ENCODE results near the gene WNT7B. TPM values are rescaled to one million over a fixed set of nuclear protein-coding genes. Genes with fewer than 3 reads are reported as not detected.
A peak's percentile ranks its signal among the peaks of the same experiment; 100 is the strongest.

The WNT7B gene
- total RNA-seq, 1 experiment from 2014 or later, result 5.6 TPM

- Histone ChIP-seq H3K9me3 (peaks cover 5% of the 10 kb centered on the region; the same call in 1 of the 2 replicates), H3K27me3 (no peaks in the 10 kb centered on the region), H3K36me3 (no peaks in the 10 kb centered on the region), H3K4me3 (no peak overlapping the region)
- no peak for DNase-seq
Observed at GRCh38 chr22:45917700-45918458, 59.1 kb downstream of the WNT7B start.

DNA sequence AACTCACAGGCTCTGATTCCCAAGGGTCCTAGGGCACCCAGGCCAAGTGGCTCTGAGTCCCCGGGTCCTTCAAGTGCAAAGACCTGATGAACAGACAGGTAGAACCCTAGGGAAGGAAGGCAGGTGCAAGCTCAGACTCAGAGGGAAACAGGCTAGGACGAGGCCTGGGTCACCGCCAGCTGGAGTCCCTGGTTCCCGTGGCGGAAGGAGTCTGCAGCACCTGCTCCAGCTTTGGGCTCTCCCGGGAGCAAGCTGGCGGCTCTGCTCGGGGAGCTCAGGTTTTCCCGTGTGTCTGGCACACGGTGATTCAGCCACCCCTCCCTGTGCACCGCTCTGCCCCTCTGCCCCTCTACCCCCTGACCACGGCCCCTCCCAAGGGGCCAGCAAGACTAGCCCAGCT, 59.8 kb downstream of the WNT7B start:
- Histone ChIP-seq H3K36me3 (no peaks in the 10 kb centered on the region), H3K9me3 (peaks cover 5% of the 10 kb centered on the region; the same call in 1 of the 2 replicates), H3K4me3 (no peak overlapping the region), H3K27me3 (no peaks in the 10 kb centered on the region)
- no peak for DNase-seq

DNA sequence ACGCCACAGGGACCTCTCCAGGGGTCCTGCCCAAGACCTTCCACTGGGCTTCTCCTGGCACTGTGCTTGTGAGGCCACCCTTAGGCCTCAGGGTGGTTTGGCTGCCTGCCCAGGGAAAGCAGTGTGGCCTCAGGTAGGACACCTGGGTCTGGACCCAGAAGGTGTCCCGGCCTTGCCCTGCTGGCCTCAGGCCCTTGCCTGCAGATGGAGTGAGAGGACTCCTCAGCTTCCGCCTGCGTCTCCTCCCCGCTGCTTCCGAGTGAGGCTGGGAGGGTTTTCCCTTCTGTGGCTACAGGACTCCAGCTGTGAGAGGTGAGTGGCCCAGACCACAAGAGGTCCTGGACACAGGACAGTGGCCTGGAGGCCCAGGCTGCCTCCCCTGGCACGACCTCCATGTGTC, 60.4 kb downstream of the WNT7B start:
- DNase-seq, result no peak
- Histone ChIP-seq H3K27me3 (no peaks in the 10 kb centered on the region), H3K4me3 (no peak overlapping the region), H3K36me3 (no peaks in the 10 kb centered on the region), H3K9me3 (peaks cover 5% of the 10 kb centered on the region; the same call in 1 of the 2 replicates)

- H3K27me3 ChIP-seq, result no peaks in the 10 kb centered on the region
- H3K4me3 ChIP-seq, result no peak overlapping the region
- no peak for DNase-seq
- H3K36me3 ChIP-seq, result no peaks in the 10 kb centered on the region
- H3K9me3 ChIP-seq, result peaks cover 5% of the 10 kb centered on the region; the same call in 1 of the 2 replicates
Observed at GRCh38 chr22:45915841-45916240, 61.1 kb downstream of the WNT7B start.

- no peak overlapping the region for H3K4me3 ChIP-seq
- no peaks in the 10 kb centered on the region for H3K36me3 ChIP-seq
- peaks cover 5% of the 10 kb centered on the region; the same call in 1 of the 2 replicates for H3K9me3 ChIP-seq
- no peak for DNase-seq
- no peaks in the 10 kb centered on the region for H3K27me3 ChIP-seq
Observed at GRCh38 chr22:45915151-45915550, 61.8 kb downstream of the WNT7B start.

- DNase-seq, result no peak
- peaks cover 5% of the 10 kb centered on the region; the same call in 1 of the 2 replicates for H3K9me3 ChIP-seq
- H3K4me3 ChIP-seq, result no peak overlapping the region
- no peaks in the 10 kb centered on the region for H3K36me3 ChIP-seq
- H3K27me3 ChIP-seq, result no peaks in the 10 kb centered on the region
Observed at GRCh38 chr22:45914309-45914708, 62.7 kb downstream of the WNT7B start.

DNA sequence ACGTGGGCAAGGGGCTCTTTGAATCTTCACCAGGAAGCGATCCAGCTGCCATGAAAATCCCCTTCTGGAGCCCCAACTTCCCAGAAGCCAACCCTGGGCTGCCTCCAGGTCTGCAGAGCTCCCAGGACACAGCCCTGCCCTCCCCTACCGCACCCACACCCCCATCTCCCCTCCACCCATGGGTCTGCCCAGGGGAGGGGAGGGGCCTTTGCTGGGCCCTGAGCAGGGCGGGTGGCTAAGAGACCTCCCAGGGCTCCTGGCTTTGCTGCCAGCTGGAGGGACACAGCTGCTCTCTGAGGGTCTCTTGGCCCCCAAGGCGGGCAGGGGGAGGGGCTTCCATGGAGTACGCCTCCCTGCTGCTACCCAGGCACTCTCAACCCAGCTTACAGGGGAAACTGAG, 64.1 kb downstream of the WNT7B start:
- Histone ChIP-seq H3K4me3 (no peak overlapping the region), H3K9me3 (peaks cover 5% of the 10 kb centered on the region; the same call in 1 of the 2 replicates), H3K27me3 (no peaks in the 10 kb centered on the region), H3K36me3 (no peaks in the 10 kb centered on the region)
- no peak for DNase-seq

DNA sequence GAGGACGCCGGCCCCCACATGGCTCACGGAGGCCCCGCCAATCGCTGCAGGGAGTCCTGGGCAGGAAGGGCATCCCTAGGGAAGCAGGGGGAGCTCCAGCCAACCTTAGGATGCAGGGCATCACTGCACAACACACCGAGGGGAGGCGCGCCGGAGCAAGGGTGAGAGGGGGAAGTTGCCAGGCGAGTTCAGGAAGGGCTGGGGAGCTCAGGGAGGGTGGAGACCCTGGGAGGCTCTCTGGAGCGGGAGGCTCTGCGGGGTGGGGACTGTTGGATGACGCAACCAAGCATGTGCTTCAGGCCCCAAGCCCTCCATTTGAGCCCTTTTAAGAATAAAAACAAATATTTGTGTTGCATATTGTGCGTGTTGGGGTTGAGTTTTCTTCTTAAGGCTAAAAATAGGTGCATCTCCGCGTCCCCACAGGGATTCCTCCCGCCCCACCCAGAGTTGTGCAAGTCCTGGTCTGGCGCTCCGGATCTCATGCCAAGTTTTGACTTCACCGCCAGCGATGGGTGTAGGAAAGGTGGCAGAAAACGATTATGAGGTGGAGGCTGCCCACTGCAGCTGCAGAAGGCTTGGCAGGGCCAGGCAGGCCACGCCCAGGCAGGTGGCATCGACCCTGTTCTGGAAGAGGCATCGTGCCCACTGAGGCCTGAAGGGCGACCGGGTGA, 65.2 kb downstream of the WNT7B start:
- H3K27me3 ChIP-seq, result no peaks in the 10 kb centered on the region
- no peak for DNase-seq
- peaks cover 5% of the 10 kb centered on the region; the same call in 1 of the 2 replicates for H3K9me3 ChIP-seq
- H3K36me3 ChIP-seq, result no peaks in the 10 kb centered on the region
- no peak overlapping the region for H3K4me3 ChIP-seq

GRCh38 chr22:45910928-45911467, 66.0 kb downstream of the WNT7B start:
- Histone ChIP-seq H3K9me3 (peaks cover 5% of the 10 kb centered on the region; the same call in 1 of the 2 replicates), H3K4me3 (no peak overlapping the region), H3K27me3 (no peaks in the 10 kb centered on the region), H3K36me3 (no peaks in the 10 kb centered on the region)
- no peak for DNase-seq

DNA sequence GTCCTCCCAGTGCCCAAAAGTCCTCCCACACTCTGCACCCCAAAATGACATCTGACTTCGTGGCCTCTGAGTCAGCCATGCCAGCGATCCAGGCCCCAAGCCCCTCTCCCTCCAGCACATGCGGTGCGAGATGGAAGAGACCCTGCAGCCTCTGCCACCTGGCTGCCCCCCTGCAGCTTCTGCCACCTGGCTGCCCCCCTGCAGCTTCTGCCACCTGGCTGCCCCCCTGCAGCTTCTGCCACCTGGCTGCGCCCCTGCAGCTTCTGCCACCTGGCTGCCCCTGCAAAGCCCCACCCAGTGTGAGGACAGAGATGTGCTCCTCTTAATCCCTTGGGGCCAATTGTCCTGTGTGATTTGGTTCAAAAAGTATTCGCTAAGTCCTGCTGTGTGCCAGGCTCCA, 68.0 kb downstream of the WNT7B start:
- no peak overlapping the region for H3K4me3 ChIP-seq
- H3K27me3 ChIP-seq, result no peaks in the 10 kb centered on the region
- H3K36me3 ChIP-seq, result no peaks in the 10 kb centered on the region

GRCh38 chr22:45907996-45908395, 69.0 kb downstream of the WNT7B start:
- Histone ChIP-seq H3K36me3 (no peaks in the 10 kb centered on the region), H3K9me3 (no peaks in the 10 kb centered on the region), H3K27me3 (no peaks in the 10 kb centered on the region), H3K4me3 (no peak overlapping the region)
- no peak for DNase-seq

More for the DNA sequence above, 68.0 kb downstream of the WNT7B start:
- no peaks in the 10 kb centered on the region for H3K9me3 ChIP-seq
- no peak for DNase-seq

- DNase-seq, result no peak
- H3K36me3 ChIP-seq, result no peaks in the 10 kb centered on the region
- H3K4me3 ChIP-seq, result no peak overlapping the region
- no peaks in the 10 kb centered on the region for H3K9me3 ChIP-seq
- H3K27me3 ChIP-seq, result no peaks in the 10 kb centered on the region
Observed at GRCh38 chr22:45907378-45907777, 69.6 kb downstream of the WNT7B start.

DNA sequence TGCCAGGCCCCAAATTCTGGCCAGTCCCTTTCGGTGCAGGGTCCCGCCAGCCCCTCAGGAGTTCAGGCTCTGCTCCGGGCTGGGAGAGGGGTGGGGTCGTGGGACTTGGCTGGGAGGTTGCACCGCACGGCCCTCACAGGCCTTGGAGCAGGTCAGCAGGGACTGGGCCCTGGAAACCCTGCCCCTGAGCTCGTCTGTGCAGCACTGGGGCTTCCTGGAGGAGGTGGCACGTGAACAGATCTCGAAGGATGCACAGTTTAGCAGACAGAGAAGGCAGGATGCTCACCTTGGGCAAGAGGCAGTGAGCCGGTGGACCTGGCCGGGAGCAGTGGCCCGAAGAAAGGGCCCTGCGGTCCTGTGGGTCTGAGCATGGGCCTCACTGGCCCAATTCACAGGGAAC, 70.0 kb downstream of the WNT7B start:
- Histone ChIP-seq H3K36me3 (no peaks in the 10 kb centered on the region), H3K27me3 (no peaks in the 10 kb centered on the region), H3K9me3 (no peaks in the 10 kb centered on the region), H3K4me3 (no peak overlapping the region)
- DNase-seq, result no peak

DNA sequence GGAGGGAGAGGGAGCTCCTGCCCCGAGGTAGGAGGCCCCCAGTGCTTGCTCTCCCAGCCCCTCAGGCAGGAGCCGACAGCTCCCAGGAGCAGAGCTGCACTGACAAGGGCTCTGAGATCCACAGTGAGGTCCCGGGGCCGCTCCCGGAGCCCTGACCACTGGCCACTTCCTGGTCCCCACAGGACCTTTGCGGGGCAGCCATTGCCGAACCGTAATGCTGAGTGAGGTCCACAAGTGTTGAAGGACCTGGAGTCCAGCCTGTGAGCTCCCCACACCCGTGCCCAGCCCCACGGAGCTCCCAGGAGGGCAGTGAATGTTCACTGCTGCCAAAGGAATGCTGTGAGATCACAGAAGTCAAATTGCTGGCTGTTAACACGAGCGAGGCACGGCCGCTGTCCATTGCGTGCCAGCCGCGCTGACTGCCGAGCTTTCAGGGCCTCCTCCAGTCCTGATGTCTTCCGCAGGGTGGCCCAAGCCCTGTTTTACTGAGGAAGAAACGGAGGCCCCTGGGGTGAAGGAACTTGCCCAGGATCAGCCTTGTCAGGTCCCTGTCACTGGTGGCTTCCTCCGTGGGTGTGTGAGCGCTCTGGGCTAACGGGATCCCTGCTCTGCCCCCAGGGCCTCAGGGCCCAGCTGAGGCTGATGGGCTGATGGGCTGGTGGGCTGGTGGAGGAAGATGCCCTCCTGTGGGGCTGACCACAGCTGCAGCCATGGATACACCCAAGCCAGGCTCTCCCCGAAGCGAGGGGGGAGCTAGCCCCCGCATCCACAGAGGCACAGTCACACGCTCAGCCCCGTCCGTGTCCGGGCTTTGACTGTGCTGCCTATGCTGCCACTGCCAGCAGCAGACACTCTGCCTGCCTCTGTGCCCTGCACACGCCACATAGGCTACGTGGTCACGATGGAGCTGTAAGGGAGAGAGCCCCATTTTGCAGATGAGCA, 70.8 kb downstream of the WNT7B start:
- Histone ChIP-seq H3K9me3 (no peaks in the 10 kb centered on the region), H3K27me3 (no peaks in the 10 kb centered on the region), H3K4me3 (no peak overlapping the region), H3K36me3 (no peaks in the 10 kb centered on the region)
- peak; percentile 57 for DNase-seq

DNA sequence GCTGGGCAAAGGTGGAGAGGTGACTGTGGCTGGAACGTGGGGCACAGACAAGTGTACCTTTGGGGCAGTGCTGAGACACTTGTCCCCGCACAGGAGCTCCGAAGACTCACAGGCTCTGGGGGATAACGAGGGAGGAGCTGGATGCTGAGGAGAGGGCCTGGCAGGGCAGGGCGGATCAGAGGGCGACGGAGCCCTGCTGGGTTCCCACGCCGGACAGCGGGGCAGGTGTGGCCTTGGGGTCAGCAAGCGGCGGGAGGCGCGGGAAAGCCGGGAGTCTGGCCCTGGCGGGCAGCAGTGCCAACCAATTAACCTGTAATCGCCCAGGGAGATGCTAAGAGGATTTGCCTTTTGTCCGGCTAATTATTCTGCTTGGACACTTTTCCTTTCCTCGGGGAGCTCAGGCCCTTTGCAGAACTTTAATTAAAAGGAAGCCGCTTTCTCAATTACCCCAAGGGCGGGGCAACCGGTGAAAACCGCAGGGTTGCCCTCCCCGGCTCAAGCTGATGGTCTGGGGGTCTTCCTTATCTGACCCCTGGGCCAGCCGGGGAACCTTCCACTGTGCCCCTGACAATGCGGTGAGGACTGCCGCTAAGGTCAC, 71.5 kb downstream of the WNT7B start:
- no peaks in the 10 kb centered on the region for H3K36me3 ChIP-seq
- H3K4me3 ChIP-seq, result no peak overlapping the region

DNA sequence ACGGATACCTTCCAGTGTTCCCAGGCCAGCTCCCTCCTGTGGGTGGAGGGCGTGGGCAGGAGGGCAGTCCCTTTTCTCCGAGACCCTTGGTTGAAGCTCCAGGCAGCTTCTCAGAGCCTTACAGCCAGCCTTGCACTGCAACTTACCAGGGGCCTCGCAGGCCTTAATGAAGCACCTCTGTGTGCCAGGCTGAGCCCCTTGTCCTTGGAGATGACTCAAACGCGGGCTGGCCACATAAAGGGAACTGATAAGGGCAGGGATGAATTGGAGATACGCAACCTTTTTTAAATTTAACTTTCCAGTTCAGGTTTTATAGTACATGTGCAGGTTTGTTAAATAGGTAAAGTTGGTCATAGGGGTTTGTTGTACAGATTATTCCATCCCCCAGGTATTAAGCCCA, 72.7 kb downstream of the WNT7B start:
- DNase-seq, result no peak
- H3K36me3 ChIP-seq, result no peaks in the 10 kb centered on the region
- H3K9me3 ChIP-seq, result no peaks in the 10 kb centered on the region
- no peaks in the 10 kb centered on the region for H3K27me3 ChIP-seq
- no peak overlapping the region for H3K4me3 ChIP-seq

More for the DNA sequence above, 71.5 kb downstream of the WNT7B start:
- Histone ChIP-seq H3K9me3 (no peaks in the 10 kb centered on the region), H3K27me3 (no peaks in the 10 kb centered on the region)
- no peak for DNase-seq
